ENCODE data around the gene ZNF512.
"Not testable (repeated sequence)": the region's sequence is repeated elsewhere in the genome, so short reads cannot be mapped to it uniquely, and the experiment has no call there.

Gene ZNF512

DNA sequence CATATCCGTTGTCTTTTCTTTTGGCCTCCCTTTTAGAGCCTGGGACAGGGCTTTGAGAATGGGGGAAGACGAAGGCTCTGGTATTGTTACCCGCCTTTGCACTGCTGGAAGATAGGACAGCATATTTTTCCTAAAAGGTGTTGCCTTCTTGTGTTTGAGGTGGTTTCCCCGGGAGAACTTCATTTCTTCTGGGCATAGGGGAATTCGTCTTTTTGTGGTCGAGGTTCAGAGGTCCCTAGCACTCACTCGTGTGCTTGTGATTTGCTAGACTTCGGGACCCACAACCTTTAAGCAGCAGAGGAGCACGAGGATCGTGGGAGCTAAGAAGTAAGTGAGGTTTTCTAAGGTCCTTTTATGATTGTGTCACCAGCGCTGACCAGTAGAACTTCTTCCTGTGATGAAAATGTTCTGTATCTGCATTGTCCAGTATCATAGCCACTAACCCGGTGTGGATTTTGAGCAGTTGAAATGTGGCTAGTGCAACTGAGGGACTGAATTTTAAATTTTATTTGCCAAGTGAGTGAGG lies 611 bp downstream of the ZNF512 start:
- no peak for DNase-seq (ENCODE audit: low read depth)

DNA sequence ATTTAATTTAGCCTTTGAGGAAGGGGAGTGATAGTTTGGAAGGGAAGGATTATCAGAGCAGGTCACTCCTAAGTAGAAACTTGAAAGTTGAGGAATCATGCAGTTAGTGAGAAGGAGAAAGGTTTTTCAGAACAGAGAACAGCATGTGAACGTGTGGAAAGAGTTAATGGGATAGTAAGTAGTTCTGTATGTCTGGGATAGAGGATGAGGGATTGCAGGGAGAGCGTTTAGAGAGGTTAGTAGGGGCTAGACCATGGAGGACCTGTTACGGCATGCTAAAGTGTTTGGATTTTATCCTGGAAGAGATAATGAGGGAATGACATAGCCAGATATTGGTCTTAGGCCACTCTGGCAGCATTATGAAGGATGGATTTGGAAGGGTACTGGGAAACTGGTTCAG lies 1.8 kb downstream of the ZNF512 start:
- no peak for DNase-seq (ENCODE audit: low read depth)

DNA sequence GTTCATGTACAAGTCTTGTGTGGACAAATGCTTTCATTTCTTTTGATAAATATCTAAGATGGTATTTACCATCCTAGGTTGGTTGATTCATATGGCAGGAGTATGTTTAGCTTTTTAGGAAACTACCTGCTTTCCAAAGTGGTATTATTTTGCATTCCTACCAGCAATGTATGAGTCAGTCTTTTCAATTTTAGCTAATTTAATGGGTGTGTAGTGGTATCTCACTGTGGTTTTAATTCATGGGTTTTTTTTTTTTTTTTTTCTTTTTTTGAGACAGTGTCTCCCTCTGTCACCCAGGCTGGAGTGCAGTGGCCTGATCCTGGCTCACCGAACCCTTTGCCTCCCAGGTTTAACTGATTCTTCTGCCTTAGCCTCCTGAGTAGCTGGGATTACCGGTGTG lies 4.2 kb downstream of the ZNF512 start:
- no peak for DNase-seq (ENCODE audit: low read depth)

DNA sequence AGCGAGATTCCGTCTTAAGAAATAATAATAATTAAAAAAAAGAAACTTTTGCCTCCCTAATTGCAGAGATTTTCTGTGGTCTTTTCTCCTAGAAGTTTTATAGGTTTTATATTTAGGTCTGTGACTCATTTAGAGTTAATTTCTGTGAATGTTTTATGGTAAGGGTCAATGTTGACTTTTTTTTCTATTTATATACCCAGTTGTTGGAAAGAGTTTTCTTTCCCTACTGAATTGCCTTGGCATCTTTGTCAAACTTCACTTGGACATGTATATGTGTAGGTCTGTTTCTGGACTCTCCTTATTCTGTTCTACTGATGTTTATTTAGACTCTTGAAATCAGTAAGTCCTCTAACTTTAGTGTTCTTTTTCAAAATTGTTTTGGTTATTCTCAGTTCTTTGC lies 5.5 kb downstream of the ZNF512 start:
- no peak for DNase-seq (ENCODE audit: low read depth)

DNA sequence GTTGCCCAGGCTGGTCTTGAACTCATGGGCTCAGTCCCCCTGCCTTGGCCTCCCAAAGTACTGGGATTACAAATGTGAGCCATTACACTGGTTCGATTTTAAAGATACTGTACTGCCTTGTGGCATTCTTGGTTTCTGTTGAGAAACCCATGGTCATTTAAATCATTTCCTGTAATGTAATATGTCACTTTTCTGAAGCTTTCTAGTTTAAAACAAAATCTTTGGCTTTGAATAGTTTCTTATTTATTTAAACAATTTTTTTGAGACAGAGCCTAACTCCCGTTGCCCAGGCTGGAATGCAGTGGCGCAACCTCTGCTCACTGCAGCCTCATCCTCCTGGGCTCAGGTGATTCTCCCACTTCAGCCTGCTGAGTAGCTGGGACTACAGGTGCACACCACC lies 8.9 kb downstream of the ZNF512 start:
- no peak for DNase-seq (ENCODE audit: low read depth)

DNA sequence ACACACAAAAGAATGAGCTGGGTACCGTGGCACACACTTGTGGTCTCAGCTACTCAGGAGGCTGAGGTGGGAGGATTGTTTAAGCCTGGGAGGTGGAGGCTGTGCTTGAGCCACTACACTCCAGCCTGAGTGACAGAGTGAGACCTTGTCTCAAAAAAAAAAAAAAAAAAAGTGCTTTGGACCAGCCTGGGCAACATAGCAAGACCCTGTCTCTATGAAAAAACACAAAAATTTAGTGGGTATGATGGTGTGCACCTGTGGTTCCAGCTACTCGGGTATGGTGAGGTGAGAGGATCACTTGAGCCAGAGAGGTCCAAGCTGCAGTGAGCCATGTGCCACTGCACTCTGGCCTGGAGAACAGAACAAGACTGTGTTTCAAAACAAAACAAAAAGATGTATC lies 10.4 kb downstream of the ZNF512 start:
- no peak for DNase-seq (ENCODE audit: low read depth)

DNA sequence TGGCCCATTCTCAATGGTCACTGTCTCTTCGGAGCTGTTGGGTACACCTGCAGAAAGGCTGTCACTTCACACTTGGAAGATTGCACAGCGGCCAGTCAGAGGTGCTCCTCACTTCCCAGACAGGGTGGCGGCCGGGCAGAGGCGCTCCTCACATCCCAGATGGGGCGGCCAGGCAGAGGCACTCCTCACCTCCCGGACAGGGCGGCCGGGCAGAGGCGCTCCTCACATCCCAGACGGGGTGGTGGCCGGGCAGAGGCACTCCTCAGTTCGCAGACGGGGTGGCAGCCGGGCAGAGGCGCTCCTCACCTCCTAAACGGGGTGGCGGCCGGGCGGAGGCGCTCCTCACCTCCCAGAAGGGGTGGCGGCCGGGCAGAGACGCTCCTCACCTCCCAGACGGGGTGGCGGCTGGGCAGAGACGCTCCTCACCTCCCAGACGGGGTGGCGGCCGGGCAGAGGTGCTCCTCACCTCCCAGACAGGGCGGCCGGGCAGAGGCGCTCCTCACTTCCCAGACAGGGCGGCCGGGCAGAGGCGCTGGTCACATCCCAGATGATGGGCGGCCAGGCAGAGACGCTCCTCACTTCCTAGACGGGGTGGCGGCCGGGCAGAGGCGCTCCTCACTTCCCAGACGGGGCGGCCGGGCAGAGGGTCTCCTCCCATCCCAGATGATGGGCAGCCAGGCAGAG lies 11.3 kb downstream of the ZNF512 start:
- DNase-seq (ENCODE audit: low read depth): not testable (repeated sequence)

DNA sequence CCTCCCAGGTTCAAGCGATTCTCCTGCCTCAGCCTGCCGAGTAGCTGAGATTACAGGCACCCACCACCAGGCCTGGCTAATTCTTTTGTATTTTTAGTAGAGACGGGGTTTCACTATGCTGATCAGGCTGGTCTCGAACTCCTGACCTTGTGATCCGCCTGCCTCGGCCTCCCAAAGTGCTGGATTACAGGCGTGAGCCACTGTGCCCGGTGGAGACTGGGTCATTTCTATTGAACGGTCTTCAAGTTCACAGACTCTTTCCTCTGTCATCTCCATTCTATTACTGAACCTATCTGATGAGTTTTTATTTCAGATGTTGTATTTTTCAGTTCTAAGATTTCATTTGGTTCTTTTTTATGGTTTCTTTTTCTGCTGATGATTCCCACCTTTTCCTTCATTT lies 12.6 kb downstream of the ZNF512 start:
- DNase-seq (ENCODE audit: low read depth): not testable (repeated sequence)

DNA sequence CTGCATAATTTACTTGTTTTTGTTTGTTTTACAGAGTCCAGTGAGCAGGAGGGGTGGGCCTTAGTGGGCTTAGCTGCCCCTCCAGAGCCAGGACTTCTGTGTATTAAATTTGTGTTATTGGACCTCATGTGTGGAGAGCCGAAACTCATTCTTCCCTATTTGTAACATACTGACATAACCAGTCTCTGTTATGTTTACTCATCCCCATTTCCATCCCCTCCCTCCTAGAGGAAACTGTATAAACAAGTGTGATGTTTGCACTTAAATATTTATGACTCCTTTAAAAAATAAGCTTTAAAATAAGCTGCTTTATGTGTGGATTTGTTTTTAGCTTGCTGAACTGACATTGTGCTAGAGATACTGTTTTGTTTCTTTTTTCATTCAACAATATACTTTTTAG lies 13.8 kb downstream of the ZNF512 start:
- no peak for DNase-seq (ENCODE audit: low read depth)

DNA sequence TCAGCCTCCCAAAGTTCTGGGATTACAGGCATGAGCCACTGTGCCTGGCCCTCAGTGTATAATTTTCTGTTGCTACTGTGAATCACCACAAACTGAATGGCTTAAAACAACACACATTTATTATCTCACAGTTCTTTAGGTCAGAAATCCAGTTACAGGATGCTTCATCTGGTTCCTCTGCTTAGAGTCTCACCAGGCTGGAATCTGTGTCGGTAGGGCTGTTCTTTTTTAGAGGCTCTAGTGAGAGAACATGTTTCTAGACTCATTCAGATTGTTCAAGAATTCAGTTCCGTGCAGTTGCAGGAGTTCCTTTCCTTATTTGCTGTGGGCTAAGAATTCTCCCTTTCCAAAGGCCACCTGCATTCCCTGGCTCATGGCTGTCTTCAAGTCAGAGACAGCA lies 23.8 kb downstream of the ZNF512 start:
- DNase-seq (ENCODE audit: low read depth): no peak

DNA sequence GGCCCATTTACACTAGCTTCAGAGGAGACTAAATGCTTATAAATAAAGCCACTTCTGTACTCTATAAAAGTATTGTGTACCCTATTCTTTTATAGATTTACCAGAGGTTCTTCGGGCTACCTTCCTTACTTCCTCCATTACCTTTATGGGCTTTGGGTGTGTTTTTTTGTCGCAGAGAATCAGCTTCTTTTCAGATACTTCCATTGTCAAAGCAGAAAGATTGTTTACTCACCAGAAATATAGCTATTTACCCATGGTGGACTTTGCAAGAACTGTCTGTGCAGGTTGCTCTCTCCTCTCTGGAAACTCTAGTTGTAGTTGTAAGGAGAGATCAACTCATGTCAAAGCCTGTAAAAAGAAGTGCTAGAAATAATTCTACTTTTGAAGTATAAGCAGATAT lies 31.1 kb downstream of the ZNF512 start:
- no peak for DNase-seq (ENCODE audit: low read depth)

DNA sequence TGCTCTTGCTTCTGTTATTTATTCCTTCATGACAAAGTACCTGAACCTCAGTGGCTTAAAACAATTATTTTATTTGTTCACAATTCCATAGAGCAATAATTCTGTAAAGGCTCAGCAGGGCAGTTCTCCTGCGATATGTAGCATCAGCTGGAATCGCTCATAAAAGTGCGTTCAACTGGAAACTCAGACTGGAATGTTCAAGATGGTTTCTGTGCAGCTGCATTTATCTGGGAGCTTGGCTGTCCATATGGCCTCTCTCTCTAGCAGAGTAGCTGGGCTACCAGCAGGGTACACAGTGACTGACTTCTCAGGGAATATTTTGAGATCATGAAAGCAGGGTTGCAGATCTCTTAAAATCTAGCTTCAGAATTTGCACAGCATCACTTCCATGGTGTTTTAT lies 32.5 kb downstream of the ZNF512 start:
- DNase-seq (ENCODE audit: low read depth): no peak

DNA sequence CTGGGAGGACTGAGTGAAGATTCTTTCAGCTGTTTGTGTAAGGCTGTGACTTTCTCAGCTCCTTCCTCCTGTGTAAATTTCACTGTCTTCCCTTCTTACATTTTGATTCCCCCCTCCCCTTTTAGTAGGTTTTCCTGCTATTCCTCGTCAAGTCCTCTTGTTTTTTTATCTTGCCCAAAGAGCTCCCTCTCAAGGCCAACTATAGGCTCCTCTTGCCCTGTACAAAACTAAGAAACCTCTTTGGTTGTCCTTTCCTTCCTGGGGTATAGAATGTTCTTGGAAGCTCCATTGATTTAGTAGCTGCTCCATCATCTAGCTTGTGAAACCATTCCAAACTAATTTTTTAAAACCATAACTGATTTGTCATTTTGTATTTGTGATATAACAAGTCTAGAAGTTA lies 38.7 kb downstream of the ZNF512 start:
- DNase-seq (ENCODE audit: low read depth): no peak

DNA sequence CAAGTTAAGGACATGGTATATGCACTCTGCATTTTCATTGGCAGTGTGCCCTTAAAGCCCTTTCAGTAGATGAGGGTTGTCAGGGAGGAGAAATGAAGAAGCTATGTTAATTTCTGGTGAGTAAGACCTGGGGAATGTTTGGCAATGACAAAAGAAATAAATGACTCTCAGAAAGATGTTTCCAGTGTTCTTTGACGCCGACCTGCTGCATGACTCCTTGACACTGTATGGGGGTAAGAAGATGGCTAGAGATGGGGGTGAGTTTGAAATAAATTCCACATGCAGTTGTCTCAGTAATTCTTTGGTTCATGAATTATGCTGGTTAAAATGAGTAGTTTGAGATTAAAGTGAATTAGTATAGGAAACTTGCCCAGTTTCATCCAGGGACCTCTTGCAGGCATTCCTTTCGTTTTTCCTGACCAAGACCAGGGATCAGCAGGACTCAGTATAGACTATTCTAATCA lies 40.1 kb downstream of the ZNF512 start:
- no peak for DNase-seq (ENCODE audit: low read depth)

DNA sequence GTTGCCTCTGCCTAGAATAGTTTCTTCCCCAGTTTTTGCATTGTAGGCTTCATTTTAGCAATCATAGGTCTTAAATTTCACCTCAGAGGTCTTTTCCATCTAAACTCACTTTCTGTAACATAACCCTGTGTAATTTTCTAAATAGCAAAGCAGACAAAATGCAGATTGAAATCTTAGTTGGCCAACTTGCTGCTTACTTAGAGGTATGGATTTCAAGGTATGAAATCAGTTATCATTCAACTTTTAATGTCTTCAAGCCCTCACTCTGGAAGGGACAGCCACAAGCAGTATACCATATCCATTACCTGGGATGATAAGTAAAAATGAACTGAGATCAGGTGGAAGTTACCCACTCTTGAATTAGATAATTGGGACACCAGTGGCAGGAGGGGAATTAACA lies 42.1 kb downstream of the ZNF512 start:
- DNase-seq (ENCODE audit: low read depth): no peak

DNA sequence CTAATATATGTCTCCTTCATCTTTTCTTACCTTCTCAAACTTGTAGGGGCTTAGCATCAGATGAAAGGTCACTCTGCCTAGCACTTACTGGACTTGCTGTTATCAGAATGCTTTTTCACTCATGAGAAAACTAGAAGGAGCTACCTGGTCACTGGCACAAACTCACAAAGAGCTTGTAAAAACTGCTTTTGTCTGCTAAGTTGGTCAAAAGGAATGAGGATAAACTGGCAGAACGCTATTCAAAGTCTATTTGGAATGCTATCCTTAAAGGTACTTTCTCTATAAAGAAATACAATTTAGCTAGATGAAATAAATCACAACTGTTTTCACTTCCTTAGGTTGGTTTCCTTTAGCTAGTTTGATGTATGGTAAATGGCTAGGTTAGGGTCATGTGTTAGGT lies 43.5 kb downstream of the ZNF512 start:
- not testable (repeated sequence) for DNase-seq (ENCODE audit: low read depth)

DNA sequence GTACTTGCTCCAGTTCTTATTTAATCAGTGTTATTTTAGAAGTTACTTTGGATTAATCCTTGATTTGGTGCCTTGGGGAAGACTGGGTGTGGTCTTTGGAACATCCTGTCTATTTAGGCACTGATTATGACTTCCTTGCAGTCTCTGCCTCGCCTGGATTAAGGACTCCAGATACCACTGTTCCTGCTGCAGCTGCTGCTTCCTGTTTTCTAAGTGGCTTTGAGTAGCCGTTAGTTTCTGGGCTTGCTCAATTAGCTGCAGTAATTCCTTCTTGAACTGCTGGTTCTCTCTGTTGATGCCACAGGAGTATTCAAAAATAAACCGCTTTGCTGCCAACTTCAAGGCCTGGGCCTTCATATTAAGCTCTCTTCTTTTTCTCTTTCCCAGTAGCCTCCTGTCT lies 44.1 kb downstream of the ZNF512 start:
- not testable (repeated sequence) for DNase-seq (ENCODE audit: low read depth)

DNA sequence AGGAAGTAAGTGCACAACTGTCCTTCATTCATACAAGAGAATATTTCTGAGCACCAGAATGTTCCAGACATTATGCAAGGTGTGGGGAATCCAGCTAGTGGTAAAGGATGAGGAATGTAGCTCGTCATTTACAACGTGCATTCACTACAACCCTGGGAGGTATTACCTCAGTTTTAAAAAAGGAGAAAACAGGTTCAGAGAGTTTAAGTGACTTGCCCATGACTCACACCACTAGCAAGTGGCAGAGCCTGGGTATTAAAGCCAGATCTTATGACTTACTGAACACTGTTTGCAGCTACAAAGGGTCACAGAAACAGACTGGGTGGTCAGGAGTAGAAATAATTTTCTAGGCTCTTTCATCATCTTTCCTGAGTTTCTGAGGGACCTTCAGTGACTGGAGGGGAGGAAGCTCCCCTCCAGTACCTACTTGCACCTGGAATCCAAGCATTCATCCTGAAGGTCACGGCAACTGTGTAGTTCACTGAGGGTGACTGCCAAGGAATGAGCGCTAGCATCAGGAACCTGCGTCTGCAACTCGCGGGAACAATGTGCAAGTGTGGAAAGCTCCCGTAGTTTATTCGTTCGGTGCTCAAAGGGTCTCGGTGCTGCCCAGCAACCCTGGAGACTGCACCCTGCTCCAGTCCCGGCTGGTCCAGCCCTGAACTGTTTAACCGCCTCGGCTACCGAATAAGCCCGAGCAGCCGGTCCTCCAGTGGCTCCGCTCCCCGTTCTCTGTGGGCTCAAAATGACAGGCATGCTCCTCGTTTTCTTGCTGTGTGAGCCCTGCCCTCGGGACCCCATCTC lies 45.3 kb downstream of the ZNF512 start:
- DNase-seq (ENCODE audit: low read depth): no peak

DNA sequence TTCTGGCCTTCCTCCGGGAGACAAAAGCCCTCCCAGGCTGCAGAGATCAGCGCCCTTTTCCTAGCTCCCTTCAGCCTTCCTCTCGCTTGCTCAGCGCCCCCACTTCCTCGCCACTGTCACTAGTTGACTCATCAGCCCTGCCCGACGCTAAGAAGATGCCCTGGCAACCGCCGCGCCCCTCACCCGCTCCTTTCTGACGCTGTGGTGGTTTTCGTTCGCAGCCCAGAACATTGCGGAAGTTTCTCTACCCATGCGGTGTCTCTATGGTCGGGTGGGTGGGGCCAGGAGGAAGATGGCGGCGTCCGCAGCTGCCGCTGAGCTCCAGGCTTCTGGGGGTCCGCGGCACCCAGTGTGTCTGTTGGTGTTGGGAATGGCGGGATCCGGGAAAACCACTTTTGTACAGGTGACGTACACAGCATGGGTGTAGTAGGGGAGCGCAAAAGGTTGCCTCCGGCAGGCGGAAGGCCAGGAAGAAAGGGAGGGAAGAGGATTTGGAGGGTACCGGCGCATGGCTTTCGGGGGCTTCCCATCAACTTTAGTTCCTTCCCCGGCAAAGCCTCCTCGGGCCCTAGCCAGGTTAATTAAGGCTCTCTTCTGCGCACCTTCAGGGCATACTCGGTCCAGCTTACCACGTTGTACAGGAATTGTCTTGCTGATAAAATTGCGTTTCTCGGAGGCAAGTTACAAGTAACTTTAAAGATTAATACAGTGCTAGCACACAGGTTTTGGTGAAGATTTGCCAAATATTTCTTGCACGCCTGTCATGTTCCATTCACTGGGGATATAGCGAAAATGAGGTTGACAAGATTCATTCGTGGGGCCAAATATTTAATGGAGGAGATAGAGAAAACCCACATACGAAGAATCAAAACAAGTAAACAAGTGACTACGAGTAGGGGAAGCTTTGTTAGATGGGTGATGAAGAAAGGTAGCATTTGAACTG lies 46.2 kb downstream of the ZNF512 start, which contains the start of the genes CCDC121 and GPN1:
CCDC121 (minus strand) TSS at position 246 of the 943 bp plus-strand sequence. CDS start 1,213 bp downstream, outside the sequence.
GPN1 (plus strand) TSS at position 284 of the 943 bp plus-strand sequence; CDS start at position 293, 9 bp downstream.
- DNase-seq (ENCODE audit: low read depth): peak; percentile 89

DNA sequence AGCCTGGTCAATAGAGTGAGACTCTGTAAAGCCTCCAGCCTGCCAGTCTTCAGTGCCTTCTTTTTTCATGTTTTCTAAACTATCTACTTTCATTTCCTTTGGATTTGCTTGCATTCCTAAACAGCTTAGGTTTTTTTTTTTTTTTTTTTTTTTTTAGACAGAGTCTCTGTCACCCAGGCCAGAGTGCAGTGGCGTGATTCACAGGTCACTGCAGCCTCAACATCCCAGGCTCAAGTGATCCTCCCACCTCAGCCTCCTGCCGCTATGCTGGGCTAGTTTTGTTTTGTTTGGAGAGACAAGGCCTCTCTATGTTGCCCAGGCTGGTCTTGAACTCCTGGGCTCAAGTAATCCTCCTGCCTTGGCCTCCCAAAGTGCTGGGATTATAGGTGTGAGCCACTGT lies 47.4 kb downstream of the ZNF512 start:
- DNase-seq (ENCODE audit: low read depth): not testable (repeated sequence)

DNA sequence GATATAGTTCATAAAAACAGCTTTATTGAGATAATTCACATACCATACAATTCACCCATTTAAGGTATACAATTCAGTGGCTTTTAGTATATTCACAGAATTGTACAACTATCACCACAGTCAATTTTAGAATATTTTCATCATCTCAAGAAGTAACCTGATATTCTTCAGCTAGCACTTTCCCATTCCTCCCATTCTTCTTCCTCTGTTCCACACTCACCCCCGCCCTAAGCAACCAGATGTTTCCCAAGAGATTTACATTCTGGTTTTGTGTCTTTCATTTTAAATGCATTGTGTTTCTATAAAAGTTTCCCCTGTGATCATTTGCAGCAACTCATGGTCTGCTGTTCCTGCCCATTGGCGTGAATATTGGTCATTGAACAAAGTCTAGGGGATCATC lies 51.4 kb downstream of the ZNF512 start:
- DNase-seq (ENCODE audit: low read depth): no peak

DNA sequence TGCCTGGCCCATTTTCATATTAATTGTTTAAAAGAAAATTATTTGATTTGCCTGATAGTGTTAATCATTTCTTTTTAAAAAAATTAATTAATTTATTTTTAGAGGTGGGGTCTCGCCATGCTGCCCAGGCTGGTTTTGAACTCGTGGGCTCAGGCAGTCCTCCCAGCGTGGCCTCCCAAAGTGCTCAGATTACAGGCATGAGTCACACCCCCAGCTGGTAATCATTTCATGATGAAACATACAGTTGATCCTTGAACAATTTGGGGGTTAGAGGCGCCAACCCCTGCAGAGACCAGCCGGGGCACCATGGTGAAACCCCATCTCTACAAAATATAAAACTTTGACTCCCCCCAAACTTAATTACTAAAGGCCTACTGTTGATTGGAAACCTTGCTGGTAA lies 53.9 kb downstream of the ZNF512 start:
- DNase-seq (ENCODE audit: low read depth): no peak
